Activated T-cell treated with anti-CD3 and anti-CD28 coated beads for 4 hours (primary cell): ENCODE data around the gene SIRPA.

Experiments used
- DNase-seq: peaks from one replicate; pipeline ENCODE4 v3.0.0-alpha.2; 2020

The SIRPA gene

DNA sequence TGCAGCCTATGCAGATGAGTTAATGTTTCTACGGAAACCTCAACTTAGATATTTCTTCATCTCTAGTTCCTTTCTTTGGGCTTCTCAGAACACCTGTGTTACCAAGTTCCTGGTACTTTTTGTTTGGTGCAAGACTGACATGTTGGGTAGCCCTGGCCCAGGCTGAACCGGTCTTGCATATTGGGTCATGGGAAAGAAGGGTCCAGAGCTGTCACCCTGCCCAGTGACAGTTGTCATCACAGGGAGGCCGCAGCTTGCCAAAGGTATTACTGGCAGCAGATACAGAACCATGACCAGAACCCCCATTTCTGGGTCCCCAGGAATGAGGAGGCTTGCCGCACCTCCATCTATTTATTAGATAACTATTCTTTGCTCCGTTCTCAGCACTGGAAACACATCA is 58.4 kb downstream of the SIRPA start:
- no peak for DNase-seq

DNA sequence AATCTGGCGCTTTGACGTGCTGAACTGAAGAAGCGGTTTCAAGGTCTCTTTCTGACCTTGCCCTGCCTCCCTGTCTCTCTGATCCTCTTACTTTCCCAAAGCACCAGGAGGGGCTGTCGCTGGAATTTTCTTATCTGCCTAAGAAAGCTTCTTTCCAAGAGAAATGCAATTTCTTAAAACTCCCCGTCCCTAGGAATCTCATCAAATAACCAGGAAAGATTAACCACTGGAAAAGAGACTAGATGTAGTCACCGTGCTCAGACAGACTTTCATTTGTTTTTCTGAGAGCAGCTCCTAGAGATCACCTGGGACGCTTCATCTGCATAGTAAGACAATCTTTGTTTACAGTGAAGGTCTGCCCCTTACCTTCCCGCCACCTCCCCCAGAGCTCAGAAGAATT is 60.0 kb downstream of the SIRPA start:
- DNase-seq = no peak

DNA sequence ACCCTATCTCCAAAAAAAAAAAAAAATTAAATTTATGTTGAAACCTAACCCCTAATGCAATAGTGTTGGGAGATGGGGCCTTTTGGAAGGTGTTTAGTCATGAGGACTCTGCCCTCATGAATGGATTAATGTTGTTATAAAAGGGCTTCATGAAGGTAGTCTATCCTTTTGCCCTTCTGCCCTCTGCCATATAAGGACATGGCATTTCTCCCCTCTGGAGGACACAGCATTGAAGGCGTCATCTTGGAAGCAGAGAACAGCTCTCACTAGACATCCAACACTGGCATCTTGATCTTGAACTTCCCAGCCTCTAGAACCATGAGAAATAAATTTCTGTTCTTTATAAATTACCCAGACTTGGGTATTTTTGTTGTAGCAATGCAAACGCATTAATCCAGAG is 63.2 kb downstream of the SIRPA start:
- DNase-seq = no peak

GRCh38 chr20:1959156-1959555 is 63.9 kb downstream of the SIRPA start:
- no peak for DNase-seq

- no peak for DNase-seq
These were observed 66.2 kb downstream of the SIRPA start for GRCh38 chr20:1961374-1961773.

DNA sequence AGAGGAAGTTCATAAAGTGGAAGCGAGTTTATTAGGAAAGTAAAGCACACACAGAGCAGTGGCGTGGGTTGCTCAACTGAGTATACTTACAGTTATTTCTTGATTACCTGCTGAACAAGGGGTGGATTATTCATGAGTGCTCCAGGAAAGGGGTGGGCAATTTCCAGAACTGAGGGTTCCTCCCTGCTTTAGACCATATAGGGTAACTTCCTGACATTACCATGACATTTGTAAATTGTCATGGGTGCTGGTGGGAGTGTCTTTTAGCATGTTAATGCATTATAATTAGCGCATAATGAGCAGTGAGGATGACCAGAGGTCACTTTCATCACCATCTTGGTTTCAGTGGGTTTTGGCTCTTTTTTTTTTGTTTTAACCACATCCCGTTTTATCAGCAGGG is 68.9 kb downstream of the SIRPA start:
- no peak for DNase-seq

DNA sequence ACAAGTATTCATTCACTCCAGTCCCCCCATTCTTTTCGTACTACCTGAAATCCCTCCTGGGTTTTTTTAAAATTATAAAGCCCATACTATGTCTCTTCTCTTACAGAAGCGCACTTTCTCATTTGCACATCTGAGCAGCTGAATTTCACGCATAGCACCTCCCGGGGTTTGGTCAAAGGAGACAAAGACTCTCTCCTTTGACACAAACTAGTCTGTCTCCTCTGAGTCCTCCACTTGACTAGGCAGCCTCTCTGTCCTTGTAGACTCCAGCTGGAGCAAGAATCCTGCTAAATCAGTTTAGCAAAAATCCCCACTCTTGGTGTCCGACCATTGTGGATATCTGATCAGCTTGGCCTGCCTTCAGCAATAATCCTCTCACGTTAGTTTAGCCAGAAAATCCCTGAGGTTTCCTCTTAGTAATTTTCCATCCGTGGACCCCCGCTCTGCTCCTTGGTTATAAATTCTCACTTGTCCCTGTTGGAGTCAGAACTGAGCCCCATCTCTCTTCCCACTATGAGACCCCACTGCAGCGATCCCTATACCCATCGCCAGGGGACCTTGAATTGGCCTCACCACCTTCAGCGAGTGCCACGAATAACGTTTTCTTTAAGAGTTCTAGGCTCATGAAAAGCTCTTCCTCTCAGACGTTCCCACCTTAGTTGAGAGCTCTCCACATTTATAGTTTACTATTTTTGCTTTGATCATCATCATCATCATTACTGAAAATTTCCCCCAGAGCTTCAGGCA is 69.6 kb downstream of the SIRPA start:
- no peak for DNase-seq

- peak; percentile 85 for DNase-seq
These were observed 70.5 kb downstream of the SIRPA start for GRCh38 chr20:1965520-1966351.

GRCh38 chr20:1968964-1969363 is 73.8 kb downstream of the SIRPA start:
- no peak for DNase-seq

GRCh38 chr20:1971893-1972586 is 76.8 kb downstream of the SIRPA start:
- DNase-seq = no peak

DNA sequence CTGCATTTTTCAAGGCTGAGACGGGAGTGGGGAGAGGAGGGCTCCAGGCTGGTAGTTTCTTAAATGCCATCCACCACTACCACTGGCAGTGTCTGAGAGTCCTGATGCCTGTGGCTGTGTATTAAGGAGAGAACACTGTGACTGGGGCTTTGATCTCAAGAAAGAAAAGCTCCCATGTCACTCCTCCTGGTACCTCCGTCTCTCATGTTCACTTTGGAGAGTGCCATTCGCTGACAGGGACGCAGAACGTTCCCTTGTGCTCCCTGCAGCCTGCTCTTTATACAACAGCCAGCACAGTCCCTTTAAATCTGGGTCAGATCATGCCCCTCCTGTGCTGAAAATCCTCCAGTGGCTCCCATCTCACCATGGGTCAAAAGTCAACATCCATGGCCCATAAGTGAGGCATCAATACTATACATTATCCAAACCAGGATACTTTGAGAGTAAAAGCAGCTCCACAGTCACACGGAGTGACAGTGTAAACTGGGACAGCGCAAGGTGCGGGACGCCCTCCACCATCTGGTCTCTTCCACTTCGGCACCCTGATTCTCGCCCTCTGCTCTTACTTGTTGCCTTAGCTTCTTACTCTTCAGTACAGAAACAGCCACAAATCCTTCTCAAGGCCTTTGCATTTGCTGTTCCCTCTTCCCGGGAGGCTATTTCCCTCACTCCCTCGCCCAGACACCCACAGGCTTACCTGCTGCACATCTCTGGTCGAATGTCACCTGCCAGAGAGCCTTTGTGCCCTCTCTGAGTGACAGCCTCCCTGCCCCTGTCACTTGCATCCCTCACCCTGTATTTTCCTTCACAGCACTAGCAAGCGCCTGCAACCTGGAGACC is 78.6 kb downstream of the SIRPA start:
- no peak for DNase-seq

GRCh38 chr20:1975291-1975690 is 80.1 kb downstream of the SIRPA start:
- no peak for DNase-seq

DNA sequence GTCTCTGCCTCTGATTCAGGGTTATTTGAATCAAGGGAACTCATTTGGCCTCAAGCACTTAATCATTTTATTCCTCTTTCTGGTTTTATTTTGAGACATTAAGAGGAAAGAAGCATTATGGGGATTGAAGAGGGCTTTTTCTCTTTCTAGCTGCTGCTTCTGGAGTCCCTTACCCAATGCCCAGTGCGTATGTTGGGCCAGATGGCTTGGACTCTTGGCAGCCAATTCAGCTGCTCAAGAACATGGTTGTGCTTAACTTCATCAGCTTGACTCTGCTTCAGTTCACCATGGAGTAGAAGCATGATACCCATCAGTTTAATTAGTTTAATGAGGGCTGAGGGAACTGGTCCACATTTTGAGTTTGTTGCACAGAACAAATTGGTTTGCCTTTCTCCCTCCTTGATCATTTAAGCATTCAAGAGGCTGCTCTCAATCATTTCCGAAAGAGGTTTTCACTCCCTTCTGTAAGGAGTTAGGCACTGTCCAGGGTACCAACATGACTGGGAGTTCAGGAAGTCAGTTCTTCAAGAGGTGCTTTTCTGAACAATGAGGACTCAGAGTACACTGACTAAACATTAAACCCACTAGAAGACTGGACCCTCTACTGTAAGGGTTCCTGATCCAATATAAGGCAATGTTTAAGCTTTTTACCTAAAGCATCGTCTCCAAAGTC is 84.0 kb downstream of the SIRPA start:
- DNase-seq = no peak

GRCh38 chr20:1982686-1983085 is 87.5 kb downstream of the SIRPA start:
- no peak for DNase-seq

- no peak for DNase-seq
These were observed 88.1 kb downstream of the SIRPA start for GRCh38 chr20:1983301-1983700.

DNA sequence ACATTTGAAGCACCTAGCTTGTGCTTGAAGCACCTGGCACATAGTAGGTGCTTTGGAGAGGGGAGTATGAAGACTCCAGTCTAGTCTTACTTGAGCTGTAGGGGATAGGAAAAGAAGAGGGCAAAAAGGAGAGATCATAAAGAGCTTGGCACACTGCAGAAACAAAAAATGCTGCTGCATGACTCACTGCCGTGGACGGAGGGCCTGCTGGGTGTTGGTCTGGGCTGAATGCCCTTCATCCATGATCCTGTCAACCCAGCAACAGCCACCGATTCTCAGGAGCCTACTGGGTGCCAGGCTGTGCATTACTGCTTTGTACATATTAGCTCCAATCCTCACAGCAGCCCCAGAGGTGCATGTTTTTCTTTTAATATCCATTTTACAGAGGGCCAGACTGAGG is 92.6 kb downstream of the SIRPA start:
- no peak for DNase-seq
